ENCODE data around the gene INHBC.

INHBC gene

DNA sequence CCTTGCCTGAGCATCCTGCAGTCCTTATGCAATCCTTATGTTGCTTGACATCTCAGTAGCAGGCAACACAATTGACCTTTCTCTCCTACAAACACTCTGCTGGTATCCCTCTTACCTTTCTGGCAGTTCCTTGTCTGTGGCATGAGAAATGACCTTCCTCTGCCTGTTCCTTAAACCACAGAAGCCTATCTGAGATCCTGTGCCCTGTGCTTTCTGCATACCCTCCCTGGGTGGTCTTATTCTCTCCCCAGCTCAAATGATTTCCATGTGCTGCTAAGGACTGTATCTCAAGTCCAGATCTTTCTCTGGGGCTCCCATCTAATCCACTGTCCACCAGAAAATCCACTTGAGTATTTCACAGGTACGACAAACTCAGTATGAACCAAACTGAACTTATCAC, 47.1 kb downstream of the INHBC start:
- TF ChIP-seq, protein P1, sequence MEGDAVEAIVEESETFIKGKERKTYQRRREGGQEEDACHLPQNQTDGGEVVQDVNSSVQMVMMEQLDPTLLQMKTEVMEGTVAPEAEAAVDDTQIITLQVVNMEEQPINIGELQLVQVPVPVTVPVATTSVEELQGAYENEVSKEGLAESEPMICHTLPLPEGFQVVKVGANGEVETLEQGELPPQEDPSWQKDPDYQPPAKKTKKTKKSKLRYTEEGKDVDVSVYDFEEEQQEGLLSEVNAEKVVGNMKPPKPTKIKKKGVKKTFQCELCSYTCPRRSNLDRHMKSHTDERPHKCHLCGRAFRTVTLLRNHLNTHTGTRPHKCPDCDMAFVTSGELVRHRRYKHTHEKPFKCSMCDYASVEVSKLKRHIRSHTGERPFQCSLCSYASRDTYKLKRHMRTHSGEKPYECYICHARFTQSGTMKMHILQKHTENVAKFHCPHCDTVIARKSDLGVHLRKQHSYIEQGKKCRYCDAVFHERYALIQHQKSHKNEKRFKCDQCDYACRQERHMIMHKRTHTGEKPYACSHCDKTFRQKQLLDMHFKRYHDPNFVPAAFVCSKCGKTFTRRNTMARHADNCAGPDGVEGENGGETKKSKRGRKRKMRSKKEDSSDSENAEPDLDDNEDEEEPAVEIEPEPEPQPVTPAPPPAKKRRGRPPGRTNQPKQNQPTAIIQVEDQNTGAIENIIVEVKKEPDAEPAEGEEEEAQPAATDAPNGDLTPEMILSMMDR (IDR thresholded peaks at IDR 0.05; ENCODE audit: insufficient read depth, low read length, poor library complexity, severe bottlenecking): no peak
- H3K36me3 ChIP-seq (ENCODE audit: control insufficient read depth, insufficient read depth, low read length): no peaks in the 10 kb centered on the region
- no peaks in the 10 kb centered on the region for H3K27me3 ChIP-seq (replicated peaks; ENCODE audit: control insufficient read depth, insufficient read depth, low read length)
- H3K4me3 ChIP-seq (replicated peaks; ENCODE audit: low read depth, low read length): no peak overlapping the region
- DNase-seq (ENCODE audit: extremely low read depth, insufficient read length): no peak

DNA sequence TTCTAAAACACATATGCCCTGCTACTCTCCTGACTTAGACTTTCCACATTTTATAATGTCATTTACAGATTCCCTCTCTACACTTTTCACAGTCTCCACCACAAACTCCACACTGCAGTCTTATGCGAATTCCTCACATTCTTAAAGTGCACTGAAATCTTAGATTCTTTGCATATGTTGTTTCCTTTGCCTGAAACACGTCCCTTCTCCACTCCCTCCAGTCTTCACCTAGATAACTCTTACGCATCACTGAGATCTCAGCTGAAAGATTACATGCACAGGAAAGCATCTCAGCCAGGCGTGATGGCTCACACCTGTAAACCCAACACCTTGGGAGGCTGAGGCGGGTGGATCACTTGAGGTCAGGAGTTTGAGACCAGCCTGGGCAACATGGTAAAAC, 48.9 kb downstream of the INHBC start:
- no peak overlapping the region for H3K4me3 ChIP-seq (replicated peaks; ENCODE audit: low read depth, low read length)
- no peaks in the 10 kb centered on the region for H3K36me3 ChIP-seq (ENCODE audit: control insufficient read depth, insufficient read depth, low read length)
- no peaks in the 10 kb centered on the region for H3K27me3 ChIP-seq (replicated peaks; ENCODE audit: control insufficient read depth, insufficient read depth, low read length)
- TF ChIP-seq, protein P1 (IDR thresholded peaks at IDR 0.05; ENCODE audit: insufficient read depth, low read length, poor library complexity, severe bottlenecking): no peak
- DNase-seq (ENCODE audit: extremely low read depth, insufficient read length): no peak

DNA sequence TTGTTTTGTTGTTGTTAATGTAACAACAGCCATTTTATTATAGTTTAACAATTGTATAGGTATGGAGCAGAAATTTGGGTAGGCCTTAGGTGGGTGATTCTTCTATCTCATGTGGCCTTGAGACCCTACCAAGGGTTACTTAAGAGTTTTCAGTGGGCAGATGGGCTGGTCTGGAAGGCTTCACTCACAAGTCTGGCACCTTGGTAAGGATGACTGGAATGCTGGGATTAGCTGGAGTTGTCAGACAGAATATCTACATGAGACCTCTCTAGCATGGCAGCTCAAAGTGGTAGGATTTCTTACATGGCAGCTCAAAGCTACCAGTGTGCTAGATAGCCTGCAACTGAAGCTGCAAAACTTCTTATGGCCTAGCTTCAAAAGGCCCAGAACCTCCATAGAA, 51.1 kb downstream of the INHBC start:
- Histone ChIP-seq H3K36me3 (ENCODE audit: control insufficient read depth, insufficient read depth, low read length) (peaks cover 10% of the 10 kb centered on the region), H3K27me3 (replicated peaks; ENCODE audit: control insufficient read depth, insufficient read depth, low read length) (no peaks in the 10 kb centered on the region), H3K4me3 (replicated peaks; ENCODE audit: low read depth, low read length) (no peak overlapping the region)
- no peak for DNase-seq (ENCODE audit: extremely low read depth, insufficient read length)
- TF ChIP-seq, protein P1 (IDR thresholded peaks at IDR 0.05; ENCODE audit: insufficient read depth, low read length, poor library complexity, severe bottlenecking): no peak

DNA sequence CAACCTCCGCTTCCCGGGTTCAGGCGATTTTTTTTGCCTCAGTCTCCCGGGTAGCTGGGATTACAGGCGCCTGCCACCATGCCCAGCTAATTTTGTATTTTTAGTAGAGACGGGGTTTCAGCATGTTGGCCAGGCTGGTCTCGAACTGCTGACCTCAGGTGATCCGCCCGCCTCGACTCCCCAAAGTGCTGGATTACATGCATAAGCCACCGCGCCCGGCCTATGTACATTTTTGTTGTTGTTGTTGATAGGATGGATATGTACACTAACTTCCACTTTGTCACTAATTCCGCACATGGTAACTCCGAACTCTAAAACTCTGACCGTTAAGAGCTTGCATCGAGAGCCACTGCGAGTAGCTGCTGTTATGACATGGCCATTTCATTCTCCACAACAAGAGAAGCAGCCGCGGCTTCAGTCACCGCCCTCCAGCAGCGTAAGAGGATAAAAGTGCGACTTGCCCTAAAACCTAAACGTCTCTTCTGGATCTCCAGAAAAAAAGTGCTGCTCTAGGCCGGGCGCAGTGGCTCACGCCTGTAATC, 52.5 kb downstream of the INHBC start:
- DNase-seq (ENCODE audit: extremely low read depth, insufficient read length): no peak
- TF ChIP-seq, protein P1 (IDR thresholded peaks at IDR 0.05; ENCODE audit: insufficient read depth, low read length, poor library complexity, severe bottlenecking): no peak
- H3K4me3 ChIP-seq (replicated peaks; ENCODE audit: low read depth, low read length): peak overlapping the region; percentile 99; the same call in 1 of the 2 replicates
- H3K36me3 ChIP-seq (ENCODE audit: control insufficient read depth, insufficient read depth, low read length): peaks cover 16% of the 10 kb centered on the region
- no peaks in the 10 kb centered on the region for H3K27me3 ChIP-seq (replicated peaks; ENCODE audit: control insufficient read depth, insufficient read depth, low read length)

DNA sequence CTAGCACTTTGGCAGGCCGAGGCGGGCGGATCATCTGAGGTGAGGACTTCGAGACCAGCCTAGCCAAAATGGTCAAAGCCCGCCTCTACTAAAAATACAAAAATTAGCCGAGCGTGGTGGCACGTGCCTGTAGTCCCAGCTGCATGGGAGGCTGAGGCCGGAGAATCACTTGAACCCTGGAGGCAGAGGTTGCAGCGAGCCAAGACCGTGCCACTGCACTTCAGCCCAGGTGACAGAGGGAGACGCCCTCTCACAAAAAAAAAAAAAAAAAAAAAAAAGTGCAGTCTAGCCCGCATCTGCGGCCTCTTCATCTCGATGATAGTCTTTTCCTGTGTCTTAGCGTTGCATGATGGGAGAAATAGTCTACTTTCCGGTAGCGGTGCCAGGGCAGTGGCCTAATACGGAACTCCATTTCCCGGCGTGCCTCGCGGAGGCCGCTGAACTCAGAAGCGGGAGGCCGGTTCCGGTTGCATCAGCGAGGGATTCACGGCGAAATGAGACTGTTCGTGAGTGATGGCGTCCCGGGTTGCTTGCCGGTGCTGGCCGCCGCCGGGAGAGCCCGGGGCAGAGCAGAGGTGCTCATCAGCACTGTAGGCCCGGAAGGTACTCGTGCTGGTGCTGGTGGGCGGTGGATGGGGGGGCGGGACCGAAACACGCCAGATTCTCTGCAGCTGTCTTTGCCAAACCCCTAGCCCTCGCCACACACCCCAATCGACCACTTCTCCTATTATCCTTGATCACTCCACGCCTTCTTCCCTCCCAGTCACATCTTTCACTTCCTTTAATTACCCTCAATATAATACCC, 53.2 kb downstream of the INHBC start, which contains the start of gene MARS1:
TSS of gene MARS1 (plus strand) at position 472 of the 805 bp plus-strand sequence. CDS start at position 495, 23 bp downstream.
- TF ChIP-seq, protein P1 (IDR thresholded peaks at IDR 0.05; ENCODE audit: insufficient read depth, low read length, poor library complexity, severe bottlenecking): peak; percentile 46
- H3K4me3 ChIP-seq (replicated peaks; ENCODE audit: low read depth, low read length): peak within 1 kb of the TSS; percentile 99
- peak; percentile 90 for DNase-seq (ENCODE audit: extremely low read depth, insufficient read length)
- peaks cover 18% of the 10 kb centered on the region for H3K36me3 ChIP-seq (ENCODE audit: control insufficient read depth, insufficient read depth, low read length)
- H3K27me3 ChIP-seq (replicated peaks; ENCODE audit: control insufficient read depth, insufficient read depth, low read length): no peaks in the 10 kb centered on the region
